Upper lobe of right lung (tissue), 1 donor: Measurements from ENCODE around the gene AEBP2. TPM values are rescaled to one million over a fixed set of nuclear protein-coding genes. Genes with fewer than 3 reads are reported as not detected.

Experiments used
- ATAC-seq: fragments of 200-7000 bp; cut with Tn5 transposase; one replicate; pipeline ENCODE4 v1.9.1; 2020; ENCODE audit warnings: mild to moderate bottlenecking, moderate library complexity
- DNase-seq: peaks from one replicate; pipeline ENCODE4 v3.0.0-alpha.2; 2020
- H3K27ac ChIP-seq: fragments of 200-600 bp; one replicate; pipeline ENCODE4 v1.8.0; 2022
- H3K27me3 ChIP-seq: fragments of 200-600 bp; one replicate; pipeline ENCODE4 v1.8.0; 2022; ENCODE audit warnings: mild to moderate bottlenecking
- H3K36me3 ChIP-seq: fragments of 200-600 bp; one replicate; pipeline ENCODE4 v1.8.0; 2022
- H3K4me1 ChIP-seq: fragments of 200-600 bp; one replicate; pipeline ENCODE4 v1.8.0; 2022
- H3K4me3 ChIP-seq: fragments of 200-600 bp; one replicate; pipeline ENCODE4 v1.8.0; 2022; ENCODE audit warnings: mild to moderate bottlenecking
- H3K9me3 ChIP-seq: fragments of 200-600 bp; one replicate; pipeline ENCODE4 v1.8.0; 2022
- intact Hi-C: fragments of 100-400 bp; cut with DNase I; formaldehyde crosslinking; loops from one replicate; pipeline ENCODE4 v1.11.0; 2022
- total RNA-seq: library from RNA; stranded (reverse); fragmentation: NEBNext Ultra II Directional; extraction: Animal tissue kit (Norgen Biotek cat#: 25700); gene quantifications from one replicate; pipeline ENCODE4 v1.2.1, GENCODE V29; 2021
- TF ChIP-seq, protein P1 (sequence below): fragments of 200-600 bp; IDR thresholded peaks from one replicate; pipeline ENCODE4 v1.8.0; 2022; ENCODE audit warnings: antibody characterized with exemption
- donor health status: DM: no; HTN: yes; CAD: no; lungs with severe emphysema.

Gene AEBP2
- total RNA-seq, 1 donor from 2014 or later: 40.1 TPM

DNA sequence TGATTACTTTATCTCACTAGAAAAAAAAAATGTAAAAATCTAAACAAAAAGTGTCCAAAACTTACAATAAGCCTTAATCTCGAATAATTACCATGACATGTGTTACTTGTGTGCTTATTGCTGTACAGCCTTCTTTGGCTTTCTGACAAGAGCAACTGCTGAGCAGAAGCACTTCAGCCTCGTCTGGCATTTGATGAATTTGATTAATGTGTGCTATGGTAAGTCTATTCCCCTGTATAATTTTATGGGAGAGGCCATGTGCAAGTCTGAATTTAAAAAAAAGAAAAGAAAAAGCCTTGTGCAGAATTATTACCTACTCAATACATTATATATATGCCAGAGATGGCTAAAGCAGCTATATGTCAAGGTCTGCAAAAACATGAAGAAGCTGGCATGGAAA is 113.9 kb downstream of the AEBP2 start:
- Histone ChIP-seq H3K4me3 (no peak overlapping the region), H3K36me3 (no peaks in the 10 kb centered on the region), H3K9me3 (no peaks in the 10 kb centered on the region), H3K27me3 (no peaks in the 10 kb centered on the region), H3K27ac (no peak overlapping the region), H3K4me1 (no peaks in the 10 kb centered on the region)
- intact Hi-C loops: no loop called here
- TF ChIP-seq, protein P1, sequence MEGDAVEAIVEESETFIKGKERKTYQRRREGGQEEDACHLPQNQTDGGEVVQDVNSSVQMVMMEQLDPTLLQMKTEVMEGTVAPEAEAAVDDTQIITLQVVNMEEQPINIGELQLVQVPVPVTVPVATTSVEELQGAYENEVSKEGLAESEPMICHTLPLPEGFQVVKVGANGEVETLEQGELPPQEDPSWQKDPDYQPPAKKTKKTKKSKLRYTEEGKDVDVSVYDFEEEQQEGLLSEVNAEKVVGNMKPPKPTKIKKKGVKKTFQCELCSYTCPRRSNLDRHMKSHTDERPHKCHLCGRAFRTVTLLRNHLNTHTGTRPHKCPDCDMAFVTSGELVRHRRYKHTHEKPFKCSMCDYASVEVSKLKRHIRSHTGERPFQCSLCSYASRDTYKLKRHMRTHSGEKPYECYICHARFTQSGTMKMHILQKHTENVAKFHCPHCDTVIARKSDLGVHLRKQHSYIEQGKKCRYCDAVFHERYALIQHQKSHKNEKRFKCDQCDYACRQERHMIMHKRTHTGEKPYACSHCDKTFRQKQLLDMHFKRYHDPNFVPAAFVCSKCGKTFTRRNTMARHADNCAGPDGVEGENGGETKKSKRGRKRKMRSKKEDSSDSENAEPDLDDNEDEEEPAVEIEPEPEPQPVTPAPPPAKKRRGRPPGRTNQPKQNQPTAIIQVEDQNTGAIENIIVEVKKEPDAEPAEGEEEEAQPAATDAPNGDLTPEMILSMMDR: no peak
- DNase-seq: no peak
- ATAC-seq: no peak

DNA sequence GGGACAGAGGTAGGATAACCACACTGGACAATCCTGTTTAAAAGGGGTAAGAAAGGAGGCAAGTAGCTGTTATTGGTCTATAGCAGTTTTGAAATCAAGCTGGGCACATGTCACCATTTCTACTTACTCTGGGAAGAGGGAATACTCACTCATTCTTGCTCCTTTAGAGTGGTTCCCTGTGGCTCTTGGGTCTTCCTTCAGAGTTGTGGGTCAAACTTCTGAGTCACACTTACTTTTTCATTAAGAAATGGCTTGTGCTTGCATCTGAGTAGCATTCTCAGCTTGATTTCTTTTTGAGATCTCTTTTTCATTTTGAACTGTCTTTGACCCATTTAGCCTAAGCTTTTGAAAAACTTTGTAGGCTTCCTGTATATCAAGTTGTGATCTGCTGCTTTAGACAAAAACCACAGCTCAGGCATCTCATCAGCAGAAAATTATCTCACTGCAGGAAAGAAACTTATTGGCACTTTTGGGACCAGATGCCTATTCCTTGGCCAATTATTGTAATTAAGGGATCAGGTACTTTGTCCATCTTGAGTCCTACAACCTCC is 122.2 kb downstream of the AEBP2 start:
- DNase-seq: no peak
- no peak overlapping the region for H3K27ac ChIP-seq
- H3K36me3 ChIP-seq: no peaks in the 10 kb centered on the region
- H3K4me3 ChIP-seq: no peak overlapping the region
- no peaks in the 10 kb centered on the region for H3K4me1 ChIP-seq
- ATAC-seq: no peak
- TF ChIP-seq, protein P1: no peak
- no peaks in the 10 kb centered on the region for H3K27me3 ChIP-seq
- H3K9me3 ChIP-seq: no peaks in the 10 kb centered on the region
- intact Hi-C loops: no loop called here
